Endothelial cell of umbilical vein (primary cell): ENCODE data around the gene EXOC3.

ENCODE experiments used
- EZH2 ChIP-seq: IDR thresholded peaks from 2 replicates; pipeline ENCODE4 v1.6.1; 2012; ENCODE audit warnings: borderline replicate concordance, low read depth, mild to moderate bottlenecking, moderate library complexity, low read length, inconsistent platforms; ENCODE audit not compliant: severe bottlenecking
- GATA2 ChIP-seq: IDR thresholded peaks from 2 replicates; pipeline ENCODE4 v1.7.0; 2011; ENCODE audit warnings: low read depth, mild to moderate bottlenecking, moderate library complexity, mixed read lengths, low read length; ENCODE audit not compliant: insufficient read length, insufficient read depth
- JUN ChIP-seq: IDR thresholded peaks from 2 replicates; pipeline ENCODE4 v1.6.1; 2011; ENCODE audit warnings: borderline replicate concordance, low read depth; ENCODE audit not compliant: insufficient read length, insufficient read depth
- MYC ChIP-seq: IDR thresholded peaks from one replicate; pipeline ENCODE4 v1.6.1; 2011; ENCODE audit warnings: mild to moderate bottlenecking, low read depth, low read length
- POLR2A ChIP-seq: IDR thresholded peaks from 2 replicates; pipeline ENCODE4 v1.6.1; 2012; ENCODE audit warnings: low read depth, mild to moderate bottlenecking, control low read depth, low read length
- POLR2AphosphoS5 ChIP-seq: IDR thresholded peaks from 2 replicates; pipeline ENCODE4 v1.6.1; 2012; ENCODE audit warnings: low read depth, mild to moderate bottlenecking, control low read depth, low read length, moderate library complexity; ENCODE audit not compliant: insufficient read depth
- TF ChIP-seq, protein P1 (sequence below), 2 donors: IDR thresholded peaks; 1 replicate in 1 of 2; 2 replicates in 1 of 2; pipeline ENCODE4 v1.5.1; 2011; ENCODE audit warnings: low read length in 2 of 2, mild to moderate bottlenecking in 2 of 2, moderate library complexity in 2 of 2, control low read depth in 1 of 2, inconsistent platforms in 1 of 2, low read depth in 1 of 2; ENCODE audit not compliant: insufficient read depth in 1 of 2; ENCODE audit errors: extremely low read depth in 1 of 2
- TF ChIP-seq, protein P2 (sequence below): IDR thresholded peaks from 2 replicates; pipeline ENCODE4 v1.6.1; 2011; ENCODE audit not compliant: insufficient read depth, insufficient read length

DNA sequence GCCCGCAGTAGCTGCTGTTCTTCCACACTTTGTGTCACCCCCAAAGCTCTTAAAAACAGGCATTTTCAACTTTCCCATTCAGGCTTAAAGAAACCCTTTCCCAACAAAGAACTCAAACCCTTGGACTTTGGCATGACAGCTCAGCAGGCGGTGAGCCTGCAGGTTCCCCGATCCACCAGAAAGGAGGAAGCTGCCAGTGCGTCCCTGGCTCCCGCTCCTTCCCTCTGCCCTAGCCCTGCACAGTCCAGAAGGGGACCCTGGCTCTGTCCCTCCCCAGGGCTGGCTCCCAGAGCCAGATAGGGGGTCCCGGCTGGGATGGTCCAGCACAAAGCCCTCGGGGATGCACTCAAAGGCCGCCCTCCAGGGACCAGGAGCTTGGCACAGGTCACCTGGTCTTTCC, 71.7 kb downstream of the EXOC3 start:
- TF ChIP-seq JUN (no peak), POLR2A (no peak), MYC (no peak), POLR2AphosphoS5 (no peak), EZH2 (no peak), GATA2 (no peak)
- TF ChIP-seq, protein P1, sequence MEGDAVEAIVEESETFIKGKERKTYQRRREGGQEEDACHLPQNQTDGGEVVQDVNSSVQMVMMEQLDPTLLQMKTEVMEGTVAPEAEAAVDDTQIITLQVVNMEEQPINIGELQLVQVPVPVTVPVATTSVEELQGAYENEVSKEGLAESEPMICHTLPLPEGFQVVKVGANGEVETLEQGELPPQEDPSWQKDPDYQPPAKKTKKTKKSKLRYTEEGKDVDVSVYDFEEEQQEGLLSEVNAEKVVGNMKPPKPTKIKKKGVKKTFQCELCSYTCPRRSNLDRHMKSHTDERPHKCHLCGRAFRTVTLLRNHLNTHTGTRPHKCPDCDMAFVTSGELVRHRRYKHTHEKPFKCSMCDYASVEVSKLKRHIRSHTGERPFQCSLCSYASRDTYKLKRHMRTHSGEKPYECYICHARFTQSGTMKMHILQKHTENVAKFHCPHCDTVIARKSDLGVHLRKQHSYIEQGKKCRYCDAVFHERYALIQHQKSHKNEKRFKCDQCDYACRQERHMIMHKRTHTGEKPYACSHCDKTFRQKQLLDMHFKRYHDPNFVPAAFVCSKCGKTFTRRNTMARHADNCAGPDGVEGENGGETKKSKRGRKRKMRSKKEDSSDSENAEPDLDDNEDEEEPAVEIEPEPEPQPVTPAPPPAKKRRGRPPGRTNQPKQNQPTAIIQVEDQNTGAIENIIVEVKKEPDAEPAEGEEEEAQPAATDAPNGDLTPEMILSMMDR (IDR thresholded peaks at IDR 0.05; ENCODE audit: extremely low read depth in 1 of 2, insufficient read depth in 1 of 2, low read depth in 1 of 2, low read length in 2 of 2) = no peak
- TF ChIP-seq, protein P2, sequence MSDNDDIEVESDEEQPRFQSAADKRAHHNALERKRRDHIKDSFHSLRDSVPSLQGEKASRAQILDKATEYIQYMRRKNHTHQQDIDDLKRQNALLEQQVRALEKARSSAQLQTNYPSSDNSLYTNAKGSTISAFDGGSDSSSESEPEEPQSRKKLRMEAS = no peak
